Tibial artery (tissue), 4 donors: ENCODE data around the gene SYNGR1.
"Not testable (repeated sequence)": the region's sequence is repeated elsewhere in the genome, so short reads cannot be mapped to it uniquely, and the experiment has no call there.

Source experiments
- DNase-seq, 2 donors: peaks; one replicate each; pipeline ENCODE4 v3.0.0-alpha.2; 2019
- H3K27ac ChIP-seq, 2 donors: fragments of 200-600 bp; sonication (generic) in 1 of 2; 1 replicate in 1 of 2; 2 replicates in 1 of 2; pipeline ENCODE4 v1.5.1; 2018 to 2019; ENCODE audit warnings: mild to moderate bottlenecking in 1 of 2
- H3K27me3 ChIP-seq, 2 donors: fragments of 200-600 bp; sonication (generic) in 1 of 2; one replicate each; pipeline versions ENCODE4 v1.5.1 to v1.6.0; 2016 to 2019
- H3K36me3 ChIP-seq, 3 donors: fragments of 200-600 bp; sonication (generic) in 2 of 3; one replicate each; pipeline ENCODE4 v1.5.1; 2016 to 2019; ENCODE audit warnings: mild to moderate bottlenecking in 2 of 3
- H3K4me1 ChIP-seq, 4 donors: fragments of 200-600 bp; sonication (generic) in 2 of 4; 1 replicate in 3 of 4; 2 replicates in 1 of 4; pipeline ENCODE4 v1.5.1; 2016 to 2019
- H3K4me3 ChIP-seq, 2 donors: fragments of 200-600 bp; sonication (generic) in 1 of 2; 1 replicate in 1 of 2; 2 replicates in 1 of 2; pipeline ENCODE4 v1.5.1; 2018 to 2019; ENCODE audit warnings: mild to moderate bottlenecking in 2 of 2
- H3K9me3 ChIP-seq, 3 donors: fragments of 200-600 bp; sonication (generic) in 1 of 3; one replicate each; pipeline ENCODE4 v1.5.1; 2016 to 2019
- CTCF ChIP-seq, 2 experiments: fragments of 200-600 bp in 1 of 2; fragments of 450-650 bp in 1 of 2; IDR thresholded peaks; one replicate each; pipeline ENCODE4 v1.5.1; 2017 to 2019; ENCODE audit warnings: antibody characterized with exemption in 2 of 2, mild to moderate bottlenecking in 1 of 2, moderate library complexity in 1 of 2
- intact Hi-C: fragments of 100-400 bp; cut with DNase I; formaldehyde crosslinking; loops from one replicate; pipeline ENCODE4 v1.15.0; 2023; ENCODE audit warnings: low total_unique reads

SYNGR1 gene

GRCh38 chr22:39332441-39333064, 17.2 kb upstream of the SYNGR1 start:
- H3K9me3 ChIP-seq: no peaks in the 10 kb centered on the region
- H3K4me1 ChIP-seq: no peaks in the 10 kb centered on the region
- no peak overlapping the region for H3K4me3 ChIP-seq
- TF ChIP-seq CTCF (IDR thresholded peaks at IDR 0.05): no peak
- H3K27ac ChIP-seq: no peak overlapping the region
- DNase-seq: no peak
- peaks cover 0 to 2% of the 10 kb centered on the region in 2 donors for H3K27me3 ChIP-seq
- intact Hi-C loops: no loop called here
- H3K36me3 ChIP-seq: no peaks in the 10 kb centered on the region

GRCh38 chr22:39336411-39336810, 13.4 kb upstream of the SYNGR1 start:
- no peak for DNase-seq
- no peak for TF ChIP-seq CTCF (IDR thresholded peaks at IDR 0.05)
- Histone ChIP-seq H3K4me3 (no peak overlapping the region), H3K27me3 (peaks cover 0 to 2% of the 10 kb centered on the region in 2 donors), H3K9me3 (no peaks in the 10 kb centered on the region), H3K4me1 (no peaks in the 10 kb centered on the region), H3K27ac (no peak overlapping the region), H3K36me3 (no peaks in the 10 kb centered on the region)
- intact Hi-C loops: no loop called here

- H3K27ac ChIP-seq, H3K4me1 ChIP-seq, H3K9me3 ChIP-seq, intact Hi-C loops, H3K4me3 ChIP-seq, H3K36me3 ChIP-seq, DNase-seq: not testable (repeated sequence)
- H3K27me3 ChIP-seq: peaks cover 0 to 14% of the 10 kb centered on the region in 2 donors
Observed at GRCh38 chr22:39339775-39340174, 10.0 kb upstream of the SYNGR1 start.

GRCh38 chr22:39341179-39341578, 8.6 kb upstream of the SYNGR1 start:
- Histone ChIP-seq H3K4me1 (no peaks in the 10 kb centered on the region), H3K9me3 (no peaks in the 10 kb centered on the region), H3K36me3 (no peaks in the 10 kb centered on the region), H3K27me3 (peaks cover 0 to 12% of the 10 kb centered on the region in 2 donors), H3K27ac (no peak overlapping the region), H3K4me3 (no peak overlapping the region)
- intact Hi-C loops: no loop called here
- DNase-seq: no peak
- no peak for TF ChIP-seq CTCF (IDR thresholded peaks at IDR 0.05)

- TF ChIP-seq CTCF (IDR thresholded peaks at IDR 0.05): peak in 1 of 2 experiments; percentile 44
- H3K27ac ChIP-seq: no peak overlapping the region
- no peaks in the 10 kb centered on the region for H3K36me3 ChIP-seq
- intact Hi-C loops: no loop called here
- DNase-seq: peak; percentile 41 to 73
- no peak overlapping the region for H3K4me3 ChIP-seq
- H3K9me3 ChIP-seq: no peaks in the 10 kb centered on the region
- no peaks in the 10 kb centered on the region for H3K4me1 ChIP-seq
- H3K27me3 ChIP-seq: peaks cover 0 to 13% of the 10 kb centered on the region in 2 donors
Observed at GRCh38 chr22:39343259-39344045, 6.3 kb upstream of the SYNGR1 start.

- H3K27me3 ChIP-seq: peaks cover 0 to 19% of the 10 kb centered on the region in 2 donors
- intact Hi-C loops: no loop called here
- H3K27ac ChIP-seq: no peak overlapping the region
- no peaks in the 10 kb centered on the region for H3K36me3 ChIP-seq
- H3K4me3 ChIP-seq: no peak overlapping the region
- no peak for DNase-seq
- no peak for TF ChIP-seq CTCF (IDR thresholded peaks at IDR 0.05)
- peaks cover 0 to 2% (median under 1%) of the 10 kb centered on the region in 4 donors for H3K4me1 ChIP-seq
- H3K9me3 ChIP-seq: no peaks in the 10 kb centered on the region
Observed at GRCh38 chr22:39344046-39344390, 5.8 kb upstream of the SYNGR1 start.
